ENCODE data around the gene ZNF683. TPM values are rescaled to one million over a fixed set of nuclear protein-coding genes. Genes with fewer than 3 reads are reported as not detected.

The ZNF683 gene
- total and polyA plus RNA-seq, 9 of the 15 experiments (the other 6 are each of a cell fraction or from before 2014, with no cell fraction given) = not detected

- TF ChIP-seq ZNF407 (IDR thresholded peaks at IDR 0.05; ENCODE audit: low read depth) = no peak
Measured at GRCh38 chr1:26346274-26347033, 26.1 kb downstream of the ZNF683 start (continued).
